ENCODE results near the gene JAM3.
"Not testable (repeated sequence)": the region's sequence is repeated elsewhere in the genome, so short reads cannot be mapped to it uniquely, and the experiment has no call there.

The JAM3 gene

DNA sequence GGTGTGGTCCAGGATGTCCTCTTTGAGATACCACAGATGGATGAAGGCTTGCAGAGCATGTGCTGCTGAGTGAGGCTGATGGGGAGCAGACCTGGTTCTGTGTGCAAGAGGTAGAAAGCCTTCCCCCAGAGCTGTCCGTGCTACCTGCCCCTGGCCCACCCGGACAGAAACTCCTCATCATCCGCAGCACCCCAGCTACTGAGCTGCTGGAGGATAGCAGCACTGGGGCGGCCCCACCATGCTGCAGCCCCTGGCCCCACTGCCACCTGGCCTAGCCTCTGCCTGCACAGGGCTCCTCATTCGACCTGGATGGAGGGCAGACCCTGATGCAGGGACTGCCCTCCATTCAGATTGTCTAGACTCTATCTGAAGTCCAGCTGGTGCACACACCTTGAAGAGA is 104.4 kb downstream of the JAM3 start:
- TF ChIP-seq, protein P1, sequence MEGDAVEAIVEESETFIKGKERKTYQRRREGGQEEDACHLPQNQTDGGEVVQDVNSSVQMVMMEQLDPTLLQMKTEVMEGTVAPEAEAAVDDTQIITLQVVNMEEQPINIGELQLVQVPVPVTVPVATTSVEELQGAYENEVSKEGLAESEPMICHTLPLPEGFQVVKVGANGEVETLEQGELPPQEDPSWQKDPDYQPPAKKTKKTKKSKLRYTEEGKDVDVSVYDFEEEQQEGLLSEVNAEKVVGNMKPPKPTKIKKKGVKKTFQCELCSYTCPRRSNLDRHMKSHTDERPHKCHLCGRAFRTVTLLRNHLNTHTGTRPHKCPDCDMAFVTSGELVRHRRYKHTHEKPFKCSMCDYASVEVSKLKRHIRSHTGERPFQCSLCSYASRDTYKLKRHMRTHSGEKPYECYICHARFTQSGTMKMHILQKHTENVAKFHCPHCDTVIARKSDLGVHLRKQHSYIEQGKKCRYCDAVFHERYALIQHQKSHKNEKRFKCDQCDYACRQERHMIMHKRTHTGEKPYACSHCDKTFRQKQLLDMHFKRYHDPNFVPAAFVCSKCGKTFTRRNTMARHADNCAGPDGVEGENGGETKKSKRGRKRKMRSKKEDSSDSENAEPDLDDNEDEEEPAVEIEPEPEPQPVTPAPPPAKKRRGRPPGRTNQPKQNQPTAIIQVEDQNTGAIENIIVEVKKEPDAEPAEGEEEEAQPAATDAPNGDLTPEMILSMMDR (IDR thresholded peaks at IDR 0.05): no peak
- TF ChIP-seq ZFX (IDR thresholded peaks at IDR 0.05; ENCODE audit: borderline replicate concordance): no peak
- H3K27ac ChIP-seq: no peak overlapping the region

DNA sequence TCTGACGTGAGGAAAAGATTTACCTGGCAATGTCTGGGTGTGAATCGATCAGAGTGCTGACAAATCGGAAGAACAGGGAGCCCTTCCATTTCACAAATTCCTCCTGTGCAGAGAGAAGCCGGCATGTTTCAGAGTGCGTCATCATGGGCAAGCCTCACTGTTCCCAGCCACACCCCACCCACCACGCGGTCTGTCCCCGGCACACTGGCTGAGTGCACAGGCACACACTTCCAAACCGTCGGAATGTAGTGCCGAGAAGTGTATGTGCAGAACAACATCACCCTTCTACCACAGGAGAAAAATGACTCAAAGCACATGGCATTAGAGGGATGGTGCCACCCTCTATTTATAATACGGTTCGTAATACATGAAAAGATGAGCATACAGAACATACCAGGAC is 107.4 kb downstream of the JAM3 start:
- no peak overlapping the region for H3K27ac ChIP-seq
- TF ChIP-seq ZFX (IDR thresholded peaks at IDR 0.05; ENCODE audit: borderline replicate concordance): no peak
- TF ChIP-seq, protein P1 (IDR thresholded peaks at IDR 0.05): no peak

DNA sequence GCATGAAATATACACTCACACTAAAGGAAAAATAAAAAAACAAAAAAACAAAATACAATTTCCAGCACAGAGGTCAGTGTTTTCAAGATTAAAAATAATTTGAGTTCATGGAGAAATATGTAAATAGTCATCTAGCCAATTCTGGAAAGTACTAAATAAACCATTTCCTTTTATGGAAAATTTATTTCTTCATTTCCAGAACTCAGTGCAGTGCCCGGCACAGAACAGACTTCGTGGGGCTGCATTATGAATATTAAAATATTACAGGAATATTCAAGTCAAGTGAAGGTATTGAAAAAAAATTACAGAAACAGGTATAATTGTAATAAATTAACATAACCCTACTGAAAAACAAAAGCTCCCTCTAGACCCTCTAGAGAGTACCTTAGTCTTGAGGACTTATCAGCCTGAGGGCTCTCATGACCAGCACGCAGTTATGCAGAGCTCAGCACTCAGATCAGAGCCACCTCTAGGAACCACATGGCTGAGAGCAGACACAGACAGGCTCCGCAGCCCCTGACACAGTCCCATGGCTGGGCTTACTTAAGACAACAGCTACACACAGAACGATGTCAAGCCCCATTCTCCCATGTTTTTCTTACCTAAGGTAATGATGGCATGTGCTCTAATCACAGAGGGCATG is 109.3 kb downstream of the JAM3 start:
- TF ChIP-seq, protein P1 (IDR thresholded peaks at IDR 0.05): no peak
- no peak for TF ChIP-seq ZFX (IDR thresholded peaks at IDR 0.05; ENCODE audit: borderline replicate concordance)
- H3K27ac ChIP-seq: no peak overlapping the region

DNA sequence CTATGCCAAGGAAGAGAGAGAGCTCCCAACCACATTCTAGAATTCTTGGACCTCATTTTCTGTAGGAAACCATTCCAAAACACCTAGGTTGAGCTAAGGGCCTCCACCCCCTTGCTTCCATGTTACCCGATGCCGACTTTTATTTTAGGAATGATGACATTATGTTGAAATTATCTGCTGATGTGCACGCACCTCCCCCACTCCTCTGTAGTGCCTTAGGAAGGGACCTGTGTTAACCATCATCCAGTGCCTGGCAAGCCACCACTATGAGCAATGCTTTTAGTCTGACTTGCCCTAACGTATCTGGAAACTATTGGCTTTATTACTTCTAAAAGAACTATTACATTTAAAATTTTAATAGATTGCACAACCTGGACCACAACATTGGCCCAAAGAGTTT is 112.8 kb downstream of the JAM3 start:
- TF ChIP-seq, protein P1 (IDR thresholded peaks at IDR 0.05): no peak
- TF ChIP-seq ZFX (IDR thresholded peaks at IDR 0.05; ENCODE audit: borderline replicate concordance): no peak
- no peak overlapping the region for H3K27ac ChIP-seq

DNA sequence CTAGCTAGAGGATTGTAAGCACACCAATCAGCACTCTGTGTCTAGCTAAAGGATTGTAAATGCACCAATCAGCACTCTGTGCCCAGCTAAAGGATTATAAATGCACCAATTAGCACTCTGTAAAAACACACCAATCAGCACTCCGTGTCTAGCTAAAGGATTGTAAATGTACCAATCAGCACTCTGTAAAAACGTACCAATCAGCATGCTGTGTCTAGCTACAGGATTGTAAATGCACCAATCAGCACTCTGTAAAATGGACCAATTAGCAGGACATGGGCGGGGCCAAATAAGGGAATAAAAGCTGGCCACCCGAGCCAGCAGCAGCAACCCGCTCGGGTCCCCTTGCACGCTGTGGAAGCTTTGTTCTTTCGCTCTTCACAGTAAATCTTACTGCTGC is 119.2 kb downstream of the JAM3 start:
- H3K27ac ChIP-seq: not testable (repeated sequence)

DNA sequence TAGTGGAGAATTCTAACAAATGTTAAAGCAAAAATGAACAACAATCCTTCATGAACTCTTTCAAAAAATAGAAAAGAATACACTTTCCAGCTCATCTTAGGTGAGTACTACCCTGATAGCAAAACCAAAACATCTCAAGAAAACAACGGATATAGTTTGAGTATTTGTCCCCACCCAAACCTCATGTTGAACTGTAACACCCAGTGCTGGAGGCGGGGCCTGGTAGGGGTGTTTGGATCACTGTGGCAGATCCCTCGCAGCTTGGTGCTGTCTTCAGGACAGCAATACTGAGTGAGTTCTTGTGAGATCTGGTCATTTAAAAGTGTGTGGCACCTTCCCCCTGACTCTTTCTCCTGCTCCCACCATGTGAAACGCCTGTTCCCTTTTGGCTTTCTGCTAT is 127.9 kb downstream of the JAM3 start:
- no peak for TF ChIP-seq ZFX (IDR thresholded peaks at IDR 0.05; ENCODE audit: borderline replicate concordance)
- TF ChIP-seq, protein P1 (IDR thresholded peaks at IDR 0.05): no peak

DNA sequence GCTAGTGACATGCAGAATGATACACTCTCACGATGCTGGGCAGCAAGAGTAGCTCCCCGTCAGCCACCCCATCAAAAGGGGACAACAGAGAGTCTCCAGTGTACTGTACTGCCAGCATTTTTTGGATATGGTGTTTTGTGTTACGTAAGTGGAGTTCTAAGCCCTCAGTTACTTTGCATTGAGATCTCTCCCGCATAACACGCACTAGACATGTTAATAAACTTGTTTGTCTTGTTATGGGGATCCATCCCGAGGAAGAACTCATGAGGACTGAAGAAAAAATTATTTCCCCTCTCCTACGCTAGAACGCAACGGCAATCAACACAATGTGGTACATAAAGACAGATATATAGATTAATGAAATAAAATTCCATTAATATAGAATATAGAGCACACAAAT is 130.7 kb downstream of the JAM3 start:
- TF ChIP-seq, protein P1 (IDR thresholded peaks at IDR 0.05): no peak
- TF ChIP-seq ZFX (IDR thresholded peaks at IDR 0.05; ENCODE audit: borderline replicate concordance): no peak
- H3K27ac ChIP-seq: no peak overlapping the region

More for the DNA sequence above, 127.9 kb downstream of the JAM3 start:
- H3K27ac ChIP-seq: no peak overlapping the region

DNA sequence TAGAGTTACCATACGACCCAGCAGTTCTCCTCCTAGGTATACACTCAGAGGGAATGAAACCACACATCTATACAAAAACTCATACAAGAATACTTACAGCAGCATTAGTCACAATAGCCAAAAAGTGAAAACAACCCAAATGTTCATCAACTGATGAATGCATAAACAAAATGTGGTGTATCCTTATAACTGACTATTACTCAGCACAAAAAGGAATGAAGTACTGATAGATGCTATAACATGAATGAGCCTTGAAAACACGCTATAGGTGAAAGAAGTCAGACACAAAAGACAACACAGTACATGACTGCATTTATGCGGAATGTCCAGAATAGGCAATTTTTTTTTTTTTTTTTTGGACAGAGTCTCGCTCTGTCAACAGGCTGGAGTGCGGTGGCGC is 131.8 kb downstream of the JAM3 start:
- TF ChIP-seq, protein P1 (IDR thresholded peaks at IDR 0.05): no peak
- H3K27ac ChIP-seq: no peak overlapping the region

All from 22Rv1 (cell line).